SU-DHL-6 (cell line): ENCODE measurements around the gene PRKN.

Experiments
- H2AFZ ChIP-seq: fragments of 200-600 bp; sonication (generic); 2 replicates; pipeline ENCODE4 v1.6.1; 2014; ENCODE audit warnings: low read depth, mild to moderate bottlenecking, moderate library complexity, mixed read lengths, antibody characterized with exemption, low read length; ENCODE audit not compliant: severe bottlenecking
- H3F3A ChIP-seq: fragments of 200-600 bp; shearing (Covaris generic); 2 replicates; pipeline ENCODE4 v1.6.0; 2016; ENCODE audit warnings: antibody characterized with exemption, mild to moderate bottlenecking; ENCODE audit not compliant: insufficient read depth
- H3K27ac ChIP-seq: fragments of 200-600 bp; sonication (generic); 2 replicates; pipeline ENCODE4 v1.5.1; 2016; ENCODE audit warnings: low read depth, mild to moderate bottlenecking, low read length, moderate library complexity, mixed read lengths
- H3K27me3 ChIP-seq: fragments of 200-600 bp; sonication (generic), shearing (Covaris generic); 2 replicates; pipeline ENCODE4 v1.6.0; 2014; ENCODE audit warnings: mild to moderate bottlenecking, low read length
- H3K36me3 ChIP-seq: fragments of 200-600 bp; sonication (generic); 2 replicates; pipeline ENCODE4 v1.6.1; 2014; ENCODE audit warnings: mild to moderate bottlenecking, low read length, mixed read lengths
- H3K4me2 ChIP-seq: fragments of 300-600, 200-600 bp; shearing (Covaris generic), sonication (generic); 2 replicates; pipeline ENCODE4 v1.6.0; 2014; ENCODE audit warnings: low read length, low read depth, mild to moderate bottlenecking; ENCODE audit not compliant: poor library complexity, severe bottlenecking
- H3K4me3 ChIP-seq: fragments of 200-600 bp; sonication (generic); 2 replicates; pipeline ENCODE4 v1.5.1; 2014; ENCODE audit warnings: antibody characterized with exemption, low read length, mild to moderate bottlenecking, mixed read lengths; ENCODE audit not compliant: insufficient read depth, poor library complexity, severe bottlenecking
- H3K79me2 ChIP-seq: fragments of 200-600 bp; sonication (generic); 2 replicates; pipeline ENCODE4 v1.6.1; 2014; ENCODE audit warnings: mild to moderate bottlenecking, low read length, moderate library complexity; ENCODE audit not compliant: insufficient read depth
- H3K9ac ChIP-seq: fragments of 200-600 bp; sonication (generic); 2 replicates; pipeline ENCODE4 v1.7.0; 2014; ENCODE audit warnings: mild to moderate bottlenecking, low read length
- H3K9me2 ChIP-seq: fragments of 200-600 bp; sonication (generic); replicated peaks from 2 replicates; pipeline ENCODE4 v1.6.1; 2014; ENCODE audit warnings: low read length; ENCODE audit not compliant: insufficient read depth
- H3K9me3 ChIP-seq: fragments of 200-600 bp; sonication (generic); 2 replicates; pipeline ENCODE4 v1.6.1; 2014; ENCODE audit warnings: low read length, mixed read lengths; ENCODE audit not compliant: insufficient read depth
- H4K20me1 ChIP-seq: fragments of 200-600 bp; sonication (generic); 2 replicates; pipeline ENCODE4 v1.6.1; 2014; ENCODE audit warnings: low read depth, mild to moderate bottlenecking, antibody characterized with exemption, low read length, moderate library complexity, mixed read lengths
- EZH2phosphoT487 ChIP-seq: fragments of 200-600 bp; sonication (generic), shearing (Covaris generic); conservative IDR thresholded peaks from 2 replicates; pipeline ENCODE4 v1.6.1; 2018; ENCODE audit warnings: mild to moderate bottlenecking, antibody characterized with exemption, low read length, moderate library complexity, mixed read lengths
- TF ChIP-seq, protein P1 (sequence below): fragments of 200-600 bp; sonication (generic); IDR thresholded peaks from one replicate; pipeline ENCODE4 v1.5.1; 2017; ENCODE audit warnings: antibody characterized with exemption, mild to moderate bottlenecking, low read length, moderate library complexity; ENCODE audit not compliant: insufficient read depth, poor library complexity, severe bottlenecking

PRKN gene

DNA sequence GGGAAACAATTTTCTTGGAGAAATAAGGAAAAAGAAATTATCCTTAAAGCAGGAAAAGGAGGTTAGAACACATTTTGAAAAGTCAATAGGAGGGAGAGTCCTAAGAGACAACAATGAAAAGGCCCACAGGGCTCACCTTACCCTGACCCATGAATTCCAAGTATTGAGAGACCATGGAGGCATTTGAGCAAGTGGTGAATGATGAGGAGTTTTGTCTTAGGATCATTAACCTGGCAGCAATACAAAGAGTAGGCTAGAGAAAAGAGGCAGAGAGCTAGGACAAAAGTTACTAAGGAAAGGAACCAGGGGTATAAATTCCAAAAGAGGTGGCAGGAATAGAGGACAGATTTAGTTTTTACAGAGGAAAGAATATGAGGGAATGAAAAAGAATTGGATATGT, 44.9 kb upstream of the PRKN start:
- Histone ChIP-seq H3K4me3 (no peak overlapping the region), H3K4me2 (no peak overlapping the region), H3K9me2 (no peaks in the 10 kb centered on the region), H3K36me3 (no peaks in the 10 kb centered on the region), H4K20me1 (no peaks in the 10 kb centered on the region), H3K27ac (no peak overlapping the region), H3K79me2 (no peaks in the 10 kb centered on the region), H3F3A (no peaks in the 10 kb centered on the region), H3K27me3 (no peaks in the 10 kb centered on the region), H3K9me3 (no peaks in the 10 kb centered on the region), H3K9ac (no peak overlapping the region), H2AFZ (no peak overlapping the region)
- no peak for TF ChIP-seq EZH2phosphoT487
- TF ChIP-seq, protein P1, sequence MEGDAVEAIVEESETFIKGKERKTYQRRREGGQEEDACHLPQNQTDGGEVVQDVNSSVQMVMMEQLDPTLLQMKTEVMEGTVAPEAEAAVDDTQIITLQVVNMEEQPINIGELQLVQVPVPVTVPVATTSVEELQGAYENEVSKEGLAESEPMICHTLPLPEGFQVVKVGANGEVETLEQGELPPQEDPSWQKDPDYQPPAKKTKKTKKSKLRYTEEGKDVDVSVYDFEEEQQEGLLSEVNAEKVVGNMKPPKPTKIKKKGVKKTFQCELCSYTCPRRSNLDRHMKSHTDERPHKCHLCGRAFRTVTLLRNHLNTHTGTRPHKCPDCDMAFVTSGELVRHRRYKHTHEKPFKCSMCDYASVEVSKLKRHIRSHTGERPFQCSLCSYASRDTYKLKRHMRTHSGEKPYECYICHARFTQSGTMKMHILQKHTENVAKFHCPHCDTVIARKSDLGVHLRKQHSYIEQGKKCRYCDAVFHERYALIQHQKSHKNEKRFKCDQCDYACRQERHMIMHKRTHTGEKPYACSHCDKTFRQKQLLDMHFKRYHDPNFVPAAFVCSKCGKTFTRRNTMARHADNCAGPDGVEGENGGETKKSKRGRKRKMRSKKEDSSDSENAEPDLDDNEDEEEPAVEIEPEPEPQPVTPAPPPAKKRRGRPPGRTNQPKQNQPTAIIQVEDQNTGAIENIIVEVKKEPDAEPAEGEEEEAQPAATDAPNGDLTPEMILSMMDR = no peak

DNA sequence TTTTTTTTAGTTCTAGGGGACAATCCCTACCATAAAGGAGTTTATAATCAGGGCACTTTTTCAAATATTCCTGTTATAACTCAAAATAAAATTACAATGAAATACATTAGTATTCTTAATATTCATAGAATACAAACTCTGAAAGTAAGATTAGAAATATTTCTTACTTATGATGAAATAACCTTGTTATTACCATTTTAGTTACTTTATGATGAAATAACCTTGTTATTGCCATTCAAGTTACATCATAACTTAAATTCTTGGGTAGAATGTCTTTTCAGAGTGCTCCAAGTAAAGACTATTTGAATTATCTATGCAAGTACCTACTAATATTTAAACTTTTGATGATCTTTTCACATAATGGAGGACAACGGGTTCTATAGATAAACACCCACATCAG, 43.4 kb upstream of the PRKN start:
- Histone ChIP-seq H3K9ac (no peak overlapping the region), H3K36me3 (no peaks in the 10 kb centered on the region), H3K79me2 (no peaks in the 10 kb centered on the region), H2AFZ (no peak overlapping the region), H3K27ac (no peak overlapping the region), H4K20me1 (no peaks in the 10 kb centered on the region), H3K4me3 (no peak overlapping the region), H3K27me3 (no peaks in the 10 kb centered on the region), H3K4me2 (no peak overlapping the region), H3K9me2 (no peaks in the 10 kb centered on the region), H3K9me3 (no peaks in the 10 kb centered on the region), H3F3A (no peaks in the 10 kb centered on the region)
- TF ChIP-seq EZH2phosphoT487 = no peak
- TF ChIP-seq, protein P1 = no peak

DNA sequence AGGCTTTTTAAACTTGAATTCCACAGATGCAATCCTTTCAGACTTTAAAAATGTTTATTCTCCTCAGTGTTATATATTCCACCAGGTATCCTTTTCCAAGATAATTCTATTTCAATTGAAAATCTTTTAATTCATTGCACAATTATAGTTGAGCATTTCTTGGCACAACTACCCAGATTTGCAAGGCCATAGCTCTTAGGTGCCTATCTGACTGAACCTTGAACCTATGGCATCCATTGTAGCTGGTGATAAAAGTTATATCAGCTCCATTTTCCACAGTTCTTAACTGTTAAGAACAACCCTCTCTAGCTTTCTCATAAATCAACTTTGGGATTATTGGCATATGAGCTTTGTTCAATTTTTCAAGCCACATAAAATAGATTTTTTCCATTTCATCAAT, 42.6 kb upstream of the PRKN start:
- H3K9me3 ChIP-seq = no peaks in the 10 kb centered on the region
- H3K27ac ChIP-seq = no peak overlapping the region
- H3K4me2 ChIP-seq = no peak overlapping the region
- H3K79me2 ChIP-seq = no peaks in the 10 kb centered on the region
- no peak for TF ChIP-seq EZH2phosphoT487
- TF ChIP-seq, protein P1 = no peak
- H3K27me3 ChIP-seq = no peaks in the 10 kb centered on the region
- no peaks in the 10 kb centered on the region for H3F3A ChIP-seq
- no peak overlapping the region for H3K9ac ChIP-seq
- no peaks in the 10 kb centered on the region for H3K36me3 ChIP-seq
- no peaks in the 10 kb centered on the region for H3K9me2 ChIP-seq
- H3K4me3 ChIP-seq = no peak overlapping the region
- no peaks in the 10 kb centered on the region for H4K20me1 ChIP-seq
- no peak overlapping the region for H2AFZ ChIP-seq
